HEK293 (cell line): ENCODE measurements around the gene BCR.

Source experiments
- CTCF ChIA-PET: fragments of 350-600 bp; formaldehyde crosslinking; extraction: SDS; loops from one replicate; lab custom pipeline; 2021; ENCODE audit warnings: antibody characterized with exemption; lab: Yijun Ruan, JAX
- POLR2A ChIA-PET: fragments of 300-600 bp; formaldehyde crosslinking; extraction: SDS; loops from one replicate; lab custom pipeline; 2020; ENCODE audit warnings: antibody characterized with exemption, inconsistent platforms; lab: Yijun Ruan, JAX
- H3K27ac ChIP-seq: fragments of 200-500 bp; sonication (Bioruptor generic); 2 replicates; pipeline ENCODE4 v1.5.1; 2014; ENCODE audit warnings: low read depth, low read length, control low read depth, inconsistent platforms; ENCODE audit errors: extremely low read depth
- H3K36me3 ChIP-seq, 2 experiments: fragments of 200-500 bp in 1 of 2; sonication (Bioruptor generic) in 1 of 2; 1 replicate in 1 of 2; 2 replicates in 1 of 2; pipeline ENCODE4 v1.5.1; 2014 to 2017; ENCODE audit warnings: inconsistent platforms in 2 of 2, low read length in 2 of 2; ENCODE audit not compliant: control insufficient read depth in 2 of 2, insufficient read depth in 1 of 2
- H3K4me1 ChIP-seq: fragments of 200-500 bp; sonication (Bioruptor generic); 2 replicates; pipeline ENCODE4 v1.5.1; 2014; ENCODE audit warnings: mild to moderate bottlenecking, low read length, inconsistent platforms; ENCODE audit not compliant: control insufficient read depth, insufficient read depth
- H3K4me3 ChIP-seq: 2 replicates; pipeline ENCODE4 v1.5.1; 2011; ENCODE audit warnings: low read depth, mild to moderate bottlenecking, control low read depth, low read length, moderate library complexity
- H3K9me3 ChIP-seq: fragments of 200-500 bp; sonication (Bioruptor generic); 2 replicates; pipeline ENCODE4 v1.5.1; 2014; ENCODE audit warnings: low read depth, low read length, inconsistent platforms; ENCODE audit not compliant: control insufficient read depth, insufficient read depth
- BCL11A ChIP-seq: fragments of 450-650 bp; formaldehyde crosslinking; IDR thresholded peaks from 2 replicates; pipeline ENCODE4 v1.5.1; 2016; ENCODE audit warnings: low read depth, missing biosample characterization, missing genetic modification characterization
- GLIS1 ChIP-seq: fragments of 450-650 bp; formaldehyde crosslinking; IDR thresholded peaks from 2 replicates; pipeline ENCODE4 v1.5.1; 2016; ENCODE audit warnings: missing biosample characterization, missing genetic modification characterization
- KLF7 ChIP-seq: fragments of 450-650 bp; formaldehyde crosslinking; IDR thresholded peaks from 2 replicates; pipeline ENCODE4 v1.5.1; 2016; ENCODE audit warnings: missing biosample characterization, missing genetic modification characterization, borderline replicate concordance
- OSR2 ChIP-seq: fragments of 450-650 bp; formaldehyde crosslinking; IDR thresholded peaks from 2 replicates; pipeline ENCODE4 v1.5.1; 2016; ENCODE audit warnings: missing biosample characterization, missing genetic modification characterization
- SCRT1 ChIP-seq: fragments of 450-650 bp; formaldehyde crosslinking; IDR thresholded peaks from 2 replicates; pipeline ENCODE4 v1.5.1; 2016; ENCODE audit warnings: missing biosample characterization, missing genetic modification characterization, borderline replicate concordance
- SCRT2 ChIP-seq: fragments of 450-650 bp; formaldehyde crosslinking; IDR thresholded peaks from 2 replicates; pipeline ENCODE4 v1.5.1; 2016; ENCODE audit warnings: missing biosample characterization, missing genetic modification characterization
- SETDB1 ChIP-seq: IDR thresholded peaks from one replicate; pipeline ENCODE4 v1.6.1; 2017; ENCODE audit warnings: mild to moderate bottlenecking, low read length, moderate library complexity, mixed read lengths; ENCODE audit not compliant: insufficient read length
- SP2 ChIP-seq: fragments of 450-650 bp; formaldehyde crosslinking; IDR thresholded peaks from 2 replicates; pipeline ENCODE4 v1.5.1; 2016; ENCODE audit warnings: missing biosample characterization, missing genetic modification characterization
- SP3 ChIP-seq: fragments of 450-650 bp; formaldehyde crosslinking; IDR thresholded peaks from 2 replicates; pipeline ENCODE4 v1.5.1; 2016; ENCODE audit warnings: missing biosample characterization, missing genetic modification characterization
- ZIC2 ChIP-seq: fragments of 450-650 bp; formaldehyde crosslinking; IDR thresholded peaks from 2 replicates; pipeline ENCODE4 v1.5.1; 2016; ENCODE audit warnings: missing biosample characterization, missing genetic modification characterization
- ZNF112 ChIP-seq: fragments of 450-650 bp; formaldehyde crosslinking; IDR thresholded peaks from 2 replicates; pipeline ENCODE4 v1.5.0; 2017; ENCODE audit warnings: missing biosample characterization, missing genetic modification characterization
- ZNF114 ChIP-seq: fragments of 450-650 bp; formaldehyde crosslinking; IDR thresholded peaks from 2 replicates; pipeline ENCODE4 v1.5.0; 2017; ENCODE audit warnings: missing biosample characterization, missing genetic modification characterization
- ZNF133 ChIP-seq: fragments of 450-650 bp; formaldehyde crosslinking; IDR thresholded peaks from 2 replicates; pipeline ENCODE4 v1.5.1; 2016; ENCODE audit warnings: missing biosample characterization, missing genetic modification characterization
- ZNF202 ChIP-seq: fragments of 450-650 bp; formaldehyde crosslinking; IDR thresholded peaks from 2 replicates; pipeline ENCODE4 v1.5.1; 2016; ENCODE audit warnings: missing biosample characterization, missing genetic modification characterization, borderline replicate concordance
- ZNF473 ChIP-seq: fragments of 450-650 bp; formaldehyde crosslinking; IDR thresholded peaks from 2 replicates; pipeline ENCODE4 v1.5.1; 2017; ENCODE audit warnings: missing biosample characterization, missing genetic modification characterization
- ZNF544 ChIP-seq: fragments of 450-650 bp; formaldehyde crosslinking; IDR thresholded peaks from 2 replicates; pipeline ENCODE4 v1.5.0; 2017; ENCODE audit warnings: missing biosample characterization, missing genetic modification characterization
- ZNF610 ChIP-seq: fragments of 450-650 bp; formaldehyde crosslinking; IDR thresholded peaks from 2 replicates; pipeline ENCODE4 v1.5.1; 2016; ENCODE audit warnings: missing biosample characterization, missing genetic modification characterization, borderline replicate concordance
- ZNF621 ChIP-seq: fragments of 450-650 bp; formaldehyde crosslinking; IDR thresholded peaks from 2 replicates; pipeline ENCODE4 v1.5.1; 2017; ENCODE audit warnings: missing biosample characterization, missing genetic modification characterization
- ZNF768 ChIP-seq: fragments of 450-650 bp; formaldehyde crosslinking; IDR thresholded peaks from 2 replicates; pipeline ENCODE4 v1.5.1; 2018; ENCODE audit warnings: missing biosample characterization, mild to moderate bottlenecking, missing genetic modification characterization
- TF ChIP-seq, protein P1 (sequence below): fragments of 450-650 bp; formaldehyde crosslinking; IDR thresholded peaks from 2 replicates; pipeline ENCODE4 v1.5.1; 2016; ENCODE audit warnings: missing biosample characterization, missing genetic modification characterization
- TF ChIP-seq, protein P2 (sequence below): fragments of 450-650 bp; formaldehyde crosslinking; IDR thresholded peaks from 2 replicates; pipeline ENCODE4 v1.5.1; 2016; ENCODE audit warnings: missing biosample characterization, missing genetic modification characterization

Gene BCR

DNA sequence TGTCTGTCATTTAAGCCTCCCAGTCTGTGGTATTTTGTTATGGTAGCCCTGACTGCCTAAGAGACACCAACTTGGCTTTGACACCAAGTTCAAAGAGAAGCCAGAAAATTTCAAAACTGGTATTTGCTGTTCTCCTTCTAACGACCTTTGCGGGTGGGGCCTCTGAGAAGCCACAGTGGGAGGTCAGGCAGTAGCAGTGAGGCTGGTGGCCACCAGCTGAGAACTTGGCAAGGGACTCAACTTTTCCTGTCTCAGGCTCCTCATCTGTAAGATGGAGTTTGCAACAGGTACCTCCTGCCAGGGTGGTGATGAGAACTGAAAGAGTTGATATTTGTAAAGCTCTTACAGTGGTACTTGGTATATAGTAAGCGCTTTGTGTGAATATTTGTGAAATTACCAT lies 183.4 kb downstream of the BCR start:
- Histone ChIP-seq H3K9me3 (no peaks in the 10 kb centered on the region), H3K4me1 (no peaks in the 10 kb centered on the region), H3K36me3 (no peaks in the 10 kb centered on the region), H3K4me3 (no peak overlapping the region), H3K27ac (no peak overlapping the region)
- POLR2A ChIA-PET = no interaction called here
- peak; percentile 70 for TF ChIP-seq ZIC2 (tag by site-specific recombination)
- peak; percentile 66 for TF ChIP-seq SCRT2 (tag by site-specific recombination)
- peak; percentile 34; the same call in 1 of the 2 replicates for TF ChIP-seq OSR2
- TF ChIP-seq ZNF202 = no peak
- peak; percentile 95 for TF ChIP-seq GLIS1 (tag by site-specific recombination)
- CTCF ChIA-PET = interaction anchor here (0.7 to 2.2 kb wide), 7 partner anchors 12 to 228 kb away, joined by 3 to 19 read pairs (median 4); no protein-coding TSS in a partner anchor

DNA sequence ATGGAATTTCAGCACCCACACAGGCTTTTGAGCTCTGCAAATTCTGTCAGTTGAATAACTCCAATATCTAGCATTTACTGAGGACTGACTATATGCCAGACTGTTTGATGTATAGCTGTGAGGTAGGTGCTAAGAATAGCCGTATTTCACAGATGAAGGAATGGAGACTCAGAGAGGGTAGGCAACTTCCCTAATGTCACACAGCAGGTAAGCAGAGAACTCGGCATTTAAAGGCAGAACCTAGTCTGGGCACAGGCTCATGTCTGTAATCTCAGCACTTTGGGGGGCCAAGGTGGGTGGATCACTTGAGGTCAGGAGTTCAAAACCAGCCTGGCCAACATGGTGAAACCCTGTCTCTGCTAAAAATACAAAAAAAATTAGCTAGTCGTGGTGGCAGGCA lies 184.1 kb downstream of the BCR start:
- no peak overlapping the region for H3K27ac ChIP-seq
- POLR2A ChIA-PET = no interaction called here
- TF ChIP-seq ZNF544 (tag by site-specific recombination) = no peak
- TF ChIP-seq ZNF621 (tag by site-specific recombination) = no peak
- no peak for TF ChIP-seq SETDB1
- TF ChIP-seq ZNF610 (tag by site-specific recombination) = no peak
- TF ChIP-seq ZNF112 = no peak
- TF ChIP-seq, protein P1, sequence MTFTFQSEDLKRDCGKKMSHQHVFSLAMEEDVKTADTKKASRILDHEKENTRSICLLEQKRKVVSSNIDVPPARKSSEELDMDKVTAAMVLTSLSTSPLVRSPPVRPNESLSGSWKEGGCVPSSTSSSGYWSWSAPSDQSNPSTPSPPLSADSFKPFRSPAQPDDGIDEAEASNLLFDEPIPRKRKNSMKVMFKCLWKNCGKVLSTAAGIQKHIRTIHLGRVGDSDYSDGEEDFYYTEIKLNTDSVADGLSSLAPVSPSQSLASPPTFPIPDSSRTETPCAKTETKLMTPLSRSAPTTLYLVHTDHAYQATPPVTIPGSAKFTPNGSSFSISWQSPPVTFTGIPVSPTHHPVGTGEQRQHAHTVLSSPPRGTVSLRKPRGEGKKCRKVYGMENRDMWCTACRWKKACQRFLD (tag by site-specific recombination) = no peak
- TF ChIP-seq, protein P2, sequence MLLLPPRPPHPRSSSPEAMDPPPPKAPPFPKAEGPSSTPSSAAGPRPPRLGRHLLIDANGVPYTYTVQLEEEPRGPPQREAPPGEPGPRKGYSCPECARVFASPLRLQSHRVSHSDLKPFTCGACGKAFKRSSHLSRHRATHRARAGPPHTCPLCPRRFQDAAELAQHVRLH (tag by site-specific recombination) = 0 out of 2 replicates have a peak, but pooled peaks have one; percentile 25
- no peak for TF ChIP-seq ZNF114 (tag by site-specific recombination)
- peak; percentile 75; the same call in 1 of the 2 replicates for TF ChIP-seq ZNF768 (tag by site-specific recombination)
- TF ChIP-seq SP2 (tag by site-specific recombination) = no peak
- no peak for TF ChIP-seq KLF7
- no peak for TF ChIP-seq SP3 (tag by site-specific recombination)
- no peak for TF ChIP-seq BCL11A
- TF ChIP-seq, all 188 proteins: peak for 2
- Histone ChIP-seq H3K36me3 (no peaks in the 10 kb centered on the region), H3K4me3 (no peak overlapping the region), H3K4me1 (no peaks in the 10 kb centered on the region), H3K9me3 (no peaks in the 10 kb centered on the region)
- CTCF ChIA-PET = interaction anchor here (0.6 to 2.2 kb wide), 9 partner anchors 11 to 783 kb away, joined by 3 to 19 read pairs (median 4); no protein-coding TSS in a partner anchor

DNA sequence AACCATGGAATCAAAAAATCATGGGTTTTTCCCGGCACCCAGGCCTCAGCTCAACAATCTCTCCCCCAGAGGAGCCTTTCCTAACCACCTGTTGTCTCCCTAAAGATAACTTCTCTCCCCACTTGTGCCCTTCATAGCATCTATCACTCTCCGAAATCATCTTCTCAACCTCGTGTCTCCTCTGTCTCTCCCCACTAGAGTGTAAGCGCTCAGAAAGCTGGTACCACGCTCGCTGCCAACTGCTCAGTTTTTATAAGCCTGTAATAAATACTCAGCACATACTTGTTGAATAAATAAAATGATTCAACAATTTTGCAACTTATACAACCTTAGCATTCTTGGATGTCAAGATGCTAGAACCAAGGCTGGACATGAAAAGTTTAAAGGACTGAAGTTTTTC lies 185.2 kb downstream of the BCR start:
- Histone ChIP-seq H3K36me3 (no peaks in the 10 kb centered on the region), H3K9me3 (no peaks in the 10 kb centered on the region), H3K4me3 (no peak overlapping the region)
- POLR2A ChIA-PET = no interaction called here
- CTCF ChIA-PET = interaction anchor here (2.2 kb wide), 1 partner anchor 10 kb away, joined by 19 read pairs; no protein-coding TSS in a partner anchor
- TF ChIP-seq ZNF473 (tag by site-specific recombination) (no peak), SCRT2 (tag by site-specific recombination) (peak; percentile 86), ZNF133 (tag by site-specific recombination) (no peak), SCRT1 (tag by site-specific recombination) (peak; percentile 66)
- TF ChIP-seq, all 188 proteins: peak for 2
- no peak overlapping the region for H3K27ac ChIP-seq
- no peaks in the 10 kb centered on the region for H3K4me1 ChIP-seq
